Thyroid gland (tissue), 4 donors: ENCODE data around the gene CCSER1.

Experiments
- POLR2A ChIP-seq, 2 donors: fragments of 450-650 bp; IDR thresholded peaks; one replicate each; pipeline ENCODE4 v1.6.1; 2017; ENCODE audit warnings: antibody characterized with exemption in 2 of 2, mild to moderate bottlenecking in 2 of 2, moderate library complexity in 1 of 2
- TF ChIP-seq, protein P1 (sequence below), 6 experiments: fragments of 200-600 bp in 3 of 6; fragments of 450-650 bp in 3 of 6; sonication (generic) in 3 of 6; IDR thresholded peaks; one replicate each; pipeline ENCODE4 v1.5.1; 2016 to 2019; ENCODE audit warnings: antibody characterized with exemption in 6 of 6, mild to moderate bottlenecking in 2 of 6, inconsistent platforms in 1 of 6, moderate library complexity in 1 of 6

DNA sequence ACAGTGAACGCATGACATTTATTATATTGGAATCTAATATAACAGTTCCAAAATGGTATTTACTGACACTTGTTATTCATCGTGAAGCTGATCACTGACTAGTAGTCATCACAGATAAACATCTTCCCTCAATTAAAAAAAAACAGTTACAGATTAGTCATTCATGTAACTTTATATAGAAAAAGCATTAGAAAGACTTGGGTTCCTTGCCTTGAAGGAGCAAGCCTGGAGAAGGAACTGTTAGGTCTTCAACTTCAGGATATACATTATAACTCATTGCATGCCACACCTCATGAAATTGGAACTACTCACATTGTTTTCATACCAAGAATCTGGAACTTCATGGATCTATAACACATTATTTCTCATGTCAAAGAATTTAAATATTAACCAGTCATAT, 317.7 kb downstream of the CCSER1 start:
- TF ChIP-seq, protein P1, sequence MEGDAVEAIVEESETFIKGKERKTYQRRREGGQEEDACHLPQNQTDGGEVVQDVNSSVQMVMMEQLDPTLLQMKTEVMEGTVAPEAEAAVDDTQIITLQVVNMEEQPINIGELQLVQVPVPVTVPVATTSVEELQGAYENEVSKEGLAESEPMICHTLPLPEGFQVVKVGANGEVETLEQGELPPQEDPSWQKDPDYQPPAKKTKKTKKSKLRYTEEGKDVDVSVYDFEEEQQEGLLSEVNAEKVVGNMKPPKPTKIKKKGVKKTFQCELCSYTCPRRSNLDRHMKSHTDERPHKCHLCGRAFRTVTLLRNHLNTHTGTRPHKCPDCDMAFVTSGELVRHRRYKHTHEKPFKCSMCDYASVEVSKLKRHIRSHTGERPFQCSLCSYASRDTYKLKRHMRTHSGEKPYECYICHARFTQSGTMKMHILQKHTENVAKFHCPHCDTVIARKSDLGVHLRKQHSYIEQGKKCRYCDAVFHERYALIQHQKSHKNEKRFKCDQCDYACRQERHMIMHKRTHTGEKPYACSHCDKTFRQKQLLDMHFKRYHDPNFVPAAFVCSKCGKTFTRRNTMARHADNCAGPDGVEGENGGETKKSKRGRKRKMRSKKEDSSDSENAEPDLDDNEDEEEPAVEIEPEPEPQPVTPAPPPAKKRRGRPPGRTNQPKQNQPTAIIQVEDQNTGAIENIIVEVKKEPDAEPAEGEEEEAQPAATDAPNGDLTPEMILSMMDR (IDR thresholded peaks at IDR 0.05): no peak
- TF ChIP-seq POLR2A (IDR thresholded peaks at IDR 0.05): no peak
